Activated CD4-positive, CD25-positive, alpha-beta regulatory T cell (primary cell): ENCODE data around the gene NINL.
"Not testable (repeated sequence)": the region's sequence is repeated elsewhere in the genome, so short reads cannot be mapped to it uniquely, and the experiment has no call there.

ENCODE experiments used
- DNase-seq, 4 experiments: peaks; one replicate each; lab custom pipeline; 2025; lab: John Stamatoyannopoulos, UW

Gene NINL

DNA sequence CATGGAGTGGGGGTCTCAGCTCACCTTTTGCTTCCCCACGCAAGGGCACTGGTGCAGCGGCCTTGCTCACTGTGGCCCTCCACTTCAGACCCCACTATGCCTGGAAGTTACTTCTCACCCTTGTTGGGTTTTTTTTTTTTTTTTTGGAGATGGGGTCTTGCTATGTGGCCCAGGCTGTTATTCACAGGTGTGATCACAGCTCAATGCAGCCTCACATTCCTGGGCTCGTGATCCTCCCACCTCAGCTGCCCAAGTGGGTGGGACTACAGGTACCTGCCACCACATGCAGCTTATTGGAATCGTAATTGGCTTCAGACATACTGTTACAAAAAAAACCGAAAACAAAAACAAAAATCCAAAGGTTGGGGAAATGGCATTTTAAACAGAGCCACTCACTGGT, 32.4 kb downstream of the NINL start:
- no peak for DNase-seq

DNA sequence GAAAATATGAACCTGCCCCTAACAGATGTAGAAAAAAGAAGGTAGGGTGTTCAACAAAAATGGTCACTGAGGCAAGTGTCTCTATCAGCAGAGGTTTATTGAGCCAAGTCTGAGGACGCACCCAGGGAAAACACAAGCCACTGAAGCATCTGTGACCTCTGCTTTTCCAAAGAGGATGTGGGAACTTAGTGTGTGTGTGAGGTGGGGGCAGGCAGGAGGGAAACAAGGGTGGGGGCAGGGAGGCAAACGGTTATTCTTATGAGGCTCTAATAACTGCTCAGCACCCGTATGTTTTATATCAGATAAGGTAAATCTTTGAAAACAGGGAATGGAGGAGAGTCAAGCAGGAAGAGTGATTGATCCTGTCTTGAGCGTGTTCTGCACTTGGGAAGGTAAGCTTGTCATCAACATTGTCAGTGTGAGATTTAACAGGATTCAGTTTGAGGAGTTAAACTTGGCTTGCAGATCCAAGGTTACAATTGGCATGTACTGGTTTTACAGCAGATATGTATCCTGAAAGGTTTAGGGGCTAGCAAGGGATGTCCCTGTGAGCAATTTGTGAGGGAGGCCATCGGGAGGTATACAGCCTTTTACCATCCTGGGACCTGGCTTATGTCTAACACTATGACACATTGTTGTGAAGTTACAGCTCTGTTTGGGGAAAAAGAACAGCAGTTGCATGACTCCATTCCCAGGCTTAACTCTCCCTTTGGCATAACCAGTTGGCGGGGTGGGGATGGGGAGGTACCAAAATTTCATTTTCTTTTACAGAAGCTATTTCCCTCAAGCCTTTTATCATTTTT, 33.7 kb downstream of the NINL start:
- DNase-seq = no peak

DNA sequence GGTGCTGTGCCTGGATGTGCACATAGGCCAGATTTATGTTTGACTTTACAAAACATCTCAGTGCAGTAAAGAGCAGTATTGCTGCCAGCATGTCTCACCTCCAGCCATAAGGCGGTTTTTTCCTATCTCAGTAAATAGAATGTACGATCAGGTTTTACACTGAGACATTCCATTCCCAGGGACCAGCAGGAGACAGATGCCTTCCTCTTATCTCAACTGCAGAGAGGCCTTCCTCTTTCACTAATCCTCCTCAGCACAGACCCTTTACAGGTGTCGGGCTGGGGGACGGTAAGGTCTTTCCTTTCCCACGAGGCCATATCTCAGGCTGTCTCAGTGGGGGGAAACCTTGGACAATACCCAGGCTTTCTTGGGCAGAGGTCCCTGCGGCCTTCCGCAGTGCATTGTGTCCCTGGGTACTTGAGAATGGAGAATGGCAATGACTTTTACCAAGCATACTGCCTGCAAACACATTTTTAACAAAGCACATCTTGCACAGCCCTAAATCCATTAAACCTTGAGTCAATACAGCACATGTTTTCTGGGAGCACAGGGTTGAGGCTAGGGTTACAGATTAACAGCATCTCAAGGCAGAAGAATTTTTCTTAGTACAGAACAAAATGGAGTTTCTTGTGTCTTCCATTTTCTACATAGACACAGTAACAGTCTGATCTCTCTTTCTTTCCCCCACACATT, 34.5 kb downstream of the NINL start:
- DNase-seq = not testable (repeated sequence)

DNA sequence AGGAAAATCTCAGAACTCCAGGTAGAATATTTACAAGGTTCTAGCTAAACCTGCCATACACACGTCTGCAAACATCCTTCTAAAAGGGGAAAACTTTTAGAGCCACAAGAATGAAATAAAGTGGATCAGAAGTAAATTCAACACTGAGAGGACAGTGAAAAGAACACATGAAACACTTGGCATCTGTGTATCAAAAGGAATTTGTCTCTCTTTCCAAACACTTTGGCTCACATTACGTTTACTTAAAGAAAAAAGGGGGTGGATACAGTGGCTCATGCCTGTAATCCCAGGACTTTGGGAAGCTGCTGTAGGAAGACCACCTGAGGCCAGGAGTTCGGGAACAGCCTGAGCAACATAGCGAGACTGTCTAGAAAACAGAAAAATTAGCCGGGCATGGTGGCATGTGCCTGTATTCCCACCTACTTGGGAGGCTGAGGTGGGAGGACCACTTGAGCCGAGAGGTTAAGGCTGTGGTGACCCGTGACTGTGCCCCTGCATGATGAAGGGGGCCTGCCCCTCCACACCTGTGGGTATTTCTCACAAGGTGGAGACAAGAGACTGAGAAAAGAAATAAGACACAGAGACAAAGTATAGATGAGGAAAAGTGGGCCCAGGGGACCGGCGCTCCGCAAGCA, 35.4 kb downstream of the NINL start:
- DNase-seq = no peak

DNA sequence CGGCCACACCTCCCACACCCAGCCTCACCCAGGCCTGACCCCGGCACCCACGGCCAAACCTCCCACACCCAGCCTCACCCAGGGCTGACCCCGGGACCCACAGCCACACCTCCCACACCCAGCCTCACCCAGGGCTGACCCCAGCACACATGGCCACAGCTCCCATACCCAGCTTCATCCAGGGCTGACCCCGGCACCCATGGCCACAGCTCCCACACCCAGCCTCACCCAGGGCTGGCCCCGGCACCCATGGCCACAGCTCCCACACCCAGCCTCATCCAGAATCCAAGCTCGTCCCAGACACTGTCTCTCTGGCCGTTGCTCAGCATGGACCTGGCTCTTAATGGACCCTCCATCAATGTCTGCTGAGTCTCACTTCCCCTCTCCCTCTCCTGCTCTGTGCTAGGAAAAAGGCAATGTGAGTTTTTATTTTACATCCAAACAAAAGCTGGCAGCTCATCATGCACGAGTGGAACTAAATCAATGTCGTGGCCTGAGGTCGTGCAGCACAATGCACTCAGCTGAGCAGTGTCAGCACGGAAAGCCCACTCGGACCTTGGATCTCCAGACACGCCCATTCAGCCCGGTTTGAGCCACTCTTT, 36.1 kb downstream of the NINL start:
- DNase-seq = no peak

DNA sequence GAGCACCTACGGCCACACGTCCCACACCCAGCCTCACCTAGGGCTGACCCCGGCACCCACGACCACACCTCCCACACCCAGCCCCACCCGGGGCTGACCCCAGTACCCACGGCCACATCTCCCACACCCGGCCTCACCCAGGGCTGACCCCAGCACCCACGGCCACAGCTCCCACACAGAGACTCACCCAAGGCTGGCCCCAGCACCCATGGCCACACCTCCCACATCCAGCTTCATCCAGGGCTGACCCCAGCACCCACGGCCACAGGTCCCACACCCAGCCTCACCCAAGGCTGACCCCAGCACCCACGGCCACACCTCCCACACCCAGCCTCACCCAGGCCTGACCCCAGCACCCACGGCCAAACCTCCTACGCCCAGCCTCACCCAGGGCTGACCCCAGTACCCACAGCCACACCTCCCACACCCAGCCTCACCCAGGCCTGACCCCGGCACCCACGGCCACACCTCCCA, 36.7 kb downstream of the NINL start:
- DNase-seq = no peak

DNA sequence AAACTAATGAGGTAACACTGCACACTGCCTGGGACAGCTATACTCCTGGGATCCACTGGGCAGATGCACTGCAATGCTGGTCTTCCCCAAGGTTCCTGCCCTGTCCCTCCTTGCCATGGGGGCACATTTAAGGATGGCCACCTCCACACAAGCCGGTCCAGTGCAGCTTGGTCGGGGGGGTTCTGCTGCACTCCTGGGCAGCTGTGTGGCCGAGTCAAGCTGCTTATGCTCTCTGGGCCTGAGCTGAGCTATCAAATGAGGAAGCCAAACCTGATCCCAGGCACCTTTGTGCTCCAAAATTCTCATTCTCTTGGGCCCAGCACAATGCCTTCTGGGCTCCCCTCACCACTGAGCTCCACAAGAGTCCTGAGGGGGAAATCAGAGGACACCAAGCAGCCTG, 37.3 kb downstream of the NINL start:
- DNase-seq = no peak

DNA sequence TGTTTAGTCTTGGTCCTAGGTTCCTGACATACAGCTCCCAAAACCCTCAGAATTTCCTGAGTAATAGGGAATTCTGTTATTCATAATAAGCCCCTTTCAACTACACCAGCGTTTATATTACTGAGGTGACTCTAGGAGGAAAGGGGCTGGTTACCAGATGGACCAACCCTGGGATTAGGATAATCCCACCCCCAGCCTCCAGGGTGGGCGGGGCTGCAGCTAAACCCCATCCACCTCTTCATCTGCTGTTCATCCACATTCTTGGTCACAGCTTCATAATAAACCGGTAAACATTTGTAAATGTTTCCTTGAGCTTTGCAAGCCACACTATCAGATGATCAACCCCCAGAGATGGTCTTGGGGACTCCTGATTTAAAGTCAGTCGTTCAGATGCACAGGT, 38.3 kb downstream of the NINL start:
- no peak for DNase-seq

DNA sequence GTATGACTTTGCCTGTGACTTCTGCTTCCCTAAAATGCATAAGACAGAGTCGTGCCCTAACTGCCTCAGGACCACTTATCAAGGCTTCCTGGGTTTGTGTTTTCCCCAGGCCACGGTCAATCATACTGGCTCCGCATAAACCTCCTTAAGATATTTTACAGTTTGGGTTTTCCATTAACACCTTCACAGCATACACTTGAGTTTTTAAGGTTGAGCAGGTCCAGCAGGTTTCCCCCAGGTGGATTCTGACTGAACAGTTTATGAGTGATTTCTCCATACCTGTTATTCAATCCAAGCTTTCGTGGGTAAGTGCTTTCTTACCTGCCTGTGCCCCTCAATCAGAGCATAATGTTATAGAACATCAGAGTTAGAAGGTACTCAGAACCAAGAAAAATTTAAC, 39.3 kb downstream of the NINL start:
- DNase-seq = no peak

DNA sequence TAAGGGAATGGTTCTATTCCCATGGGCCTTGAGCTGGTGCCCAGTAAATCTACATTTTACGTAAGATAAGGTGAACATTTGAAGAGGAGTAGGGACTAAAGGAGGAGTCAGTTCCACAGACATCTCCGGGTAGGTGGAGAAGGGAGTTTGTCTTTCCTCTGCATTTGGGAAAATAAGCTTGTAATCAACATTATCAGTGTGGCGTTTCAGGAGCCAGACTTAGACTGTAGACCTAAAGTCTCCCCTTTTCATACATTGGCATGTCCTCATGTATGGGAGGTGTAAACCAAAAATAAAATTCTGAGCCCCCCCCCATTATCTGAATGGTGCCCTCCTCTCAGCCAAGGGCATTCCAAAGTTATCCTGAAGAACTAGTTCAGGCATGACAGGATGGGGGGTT, 40.2 kb downstream of the NINL start:
- DNase-seq = no peak

DNA sequence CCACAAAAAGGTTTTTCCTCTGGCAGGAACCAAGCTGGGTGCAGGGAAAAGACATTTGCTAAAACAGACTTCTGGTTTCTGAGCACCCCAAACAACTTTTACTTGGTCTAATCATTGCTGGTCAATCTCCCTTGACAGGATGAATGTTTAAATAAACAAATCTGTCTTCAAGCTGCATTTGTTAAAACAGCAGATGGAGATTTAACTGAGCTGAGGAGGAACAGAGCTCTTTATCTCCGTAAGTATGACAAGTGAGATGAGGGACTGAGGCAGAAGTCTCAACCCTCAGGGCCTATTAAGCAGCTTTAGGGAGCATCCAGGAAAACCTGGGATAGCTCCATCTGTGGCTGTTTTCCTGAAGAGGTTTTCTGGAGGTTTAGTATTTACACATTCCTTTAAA, 40.6 kb downstream of the NINL start:
- DNase-seq = no peak

DNA sequence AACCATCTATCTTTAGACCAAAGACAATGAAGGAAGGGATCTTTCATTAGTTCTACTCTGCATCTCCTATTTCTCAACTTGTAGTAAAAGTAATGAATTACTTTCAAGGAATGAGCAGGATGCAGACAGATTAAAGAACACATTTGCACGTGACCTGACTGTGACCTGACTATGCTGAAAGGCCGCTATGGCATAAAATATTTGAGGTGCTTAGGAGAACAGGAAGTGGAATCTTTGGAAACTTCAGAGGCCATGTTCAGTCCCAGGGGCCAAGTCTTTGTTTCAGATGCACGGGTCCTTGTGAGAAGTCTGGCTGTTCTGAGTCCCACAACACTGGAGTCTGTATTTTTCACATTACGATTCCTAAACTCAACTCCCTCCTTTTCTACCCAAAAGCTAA, 41.0 kb downstream of the NINL start:
- no peak for DNase-seq

DNA sequence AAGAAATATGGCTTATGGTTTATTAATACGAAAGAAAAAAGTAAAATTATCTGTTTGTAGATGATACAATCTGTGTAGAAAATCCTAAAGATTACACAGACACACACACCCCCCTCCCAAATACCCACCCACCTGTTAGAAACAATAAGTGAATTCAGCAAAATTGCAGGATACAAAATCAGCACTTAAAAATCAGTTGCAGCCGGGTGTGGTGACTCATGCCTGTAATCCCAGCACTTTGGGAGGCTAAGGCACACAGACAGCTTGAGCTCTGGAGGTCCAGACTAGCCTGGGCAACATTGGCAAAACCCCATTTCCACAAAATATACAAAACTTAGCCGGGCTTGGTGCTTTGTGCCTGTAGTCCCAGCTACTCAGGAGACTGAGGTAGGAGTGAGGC, 42.3 kb downstream of the NINL start:
- no peak for DNase-seq

DNA sequence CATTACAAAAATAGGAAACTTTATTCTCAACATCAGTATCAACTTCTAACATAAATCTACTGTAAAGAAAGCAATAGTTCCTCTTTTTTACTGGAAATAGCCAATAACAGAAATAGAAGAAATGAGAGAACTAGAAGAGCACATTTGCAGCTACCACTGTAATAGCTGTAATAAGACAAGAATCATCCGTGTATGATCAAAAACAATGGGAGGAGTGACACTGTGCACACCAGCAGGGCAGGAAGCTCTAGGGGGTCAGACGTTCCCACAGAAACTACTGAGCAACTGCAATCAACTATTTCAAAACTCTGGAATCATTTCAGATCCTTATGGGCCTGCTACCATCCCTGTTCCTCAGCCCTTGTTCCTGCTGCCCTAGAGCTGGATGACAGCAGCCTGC, 43.7 kb downstream of the NINL start:
- no peak for DNase-seq

DNA sequence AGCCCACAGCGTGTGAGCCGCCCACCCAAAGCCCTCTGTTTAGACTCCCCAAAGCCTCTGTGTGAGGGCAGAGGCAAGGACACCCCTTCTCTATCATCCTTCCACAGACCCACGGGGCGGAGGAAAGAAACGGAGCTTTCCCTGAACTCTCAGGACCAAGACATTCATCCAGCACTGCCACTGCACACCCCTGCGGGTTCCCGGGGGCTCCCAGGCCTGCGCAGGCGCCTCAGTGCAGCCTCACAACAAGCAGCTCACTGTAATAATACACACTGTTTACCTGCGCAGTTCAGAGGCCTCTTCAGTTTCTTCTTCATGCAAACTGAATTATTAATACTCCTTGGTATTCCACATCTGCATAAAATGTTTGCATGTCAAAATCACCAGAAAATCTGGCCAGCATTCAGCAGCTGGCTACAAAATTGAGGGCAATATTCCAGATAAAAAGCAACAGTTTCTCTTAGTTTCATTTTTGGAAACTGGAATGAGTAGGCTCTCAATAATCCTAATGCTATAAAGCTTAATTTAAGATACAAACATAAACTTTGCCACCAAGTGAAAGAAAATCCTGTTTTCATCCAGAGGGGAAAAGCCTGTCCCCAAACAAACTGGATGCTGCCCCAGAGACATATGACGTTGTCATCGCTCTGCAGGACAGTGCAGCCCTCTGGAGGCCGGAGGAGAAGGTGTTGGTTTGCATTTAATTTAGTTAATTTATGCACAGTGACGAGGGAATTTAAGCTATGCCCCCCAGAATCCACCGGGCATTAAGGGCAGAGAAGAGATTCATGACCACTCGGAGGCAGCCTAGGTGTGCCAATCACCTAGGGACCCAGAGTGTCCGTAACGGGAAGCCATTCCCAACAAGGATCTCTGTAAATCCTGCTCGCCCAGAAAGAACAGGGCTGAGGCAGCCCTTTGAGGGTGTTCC, 45.3 kb downstream of the NINL start:
- no peak for DNase-seq

DNA sequence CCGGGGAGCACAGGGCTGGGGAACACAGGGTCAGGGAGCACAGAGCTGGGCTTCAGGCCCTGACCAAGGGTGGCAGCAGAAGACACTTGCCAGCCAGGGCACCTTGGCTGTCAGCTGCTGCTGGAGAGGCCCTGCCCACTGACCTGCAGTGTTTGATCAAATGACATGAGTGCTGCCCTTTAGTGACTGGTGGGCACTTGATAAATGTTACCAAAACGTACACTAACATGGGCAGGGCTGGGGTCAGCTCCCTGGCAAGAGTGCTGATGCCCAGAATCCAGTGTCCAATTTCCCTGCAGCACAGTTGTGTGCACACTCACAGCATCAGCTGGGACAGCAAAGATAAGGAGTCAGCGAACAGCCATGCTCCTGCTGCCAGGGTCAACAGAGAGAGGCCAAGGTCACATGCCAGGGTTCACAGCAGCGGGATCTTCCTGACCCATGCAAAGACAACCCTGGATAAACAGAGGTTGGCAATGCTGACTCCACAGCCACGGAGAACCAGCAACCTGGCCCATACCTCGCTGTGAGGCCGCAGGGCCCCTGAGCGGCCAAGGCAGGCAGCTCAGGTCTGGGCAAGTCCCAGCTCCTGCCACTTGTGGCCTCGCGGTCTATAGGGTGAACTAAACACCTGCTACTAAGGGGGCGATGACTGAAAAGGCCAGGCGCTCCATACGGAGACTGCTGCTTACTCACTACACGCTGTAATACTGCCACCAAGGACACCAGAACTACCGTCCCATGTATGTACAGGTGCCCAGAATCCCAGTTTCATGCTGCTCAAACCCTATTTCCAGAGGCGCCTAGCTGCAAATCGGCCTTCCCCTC, 46.3 kb downstream of the NINL start:
- no peak for DNase-seq

DNA sequence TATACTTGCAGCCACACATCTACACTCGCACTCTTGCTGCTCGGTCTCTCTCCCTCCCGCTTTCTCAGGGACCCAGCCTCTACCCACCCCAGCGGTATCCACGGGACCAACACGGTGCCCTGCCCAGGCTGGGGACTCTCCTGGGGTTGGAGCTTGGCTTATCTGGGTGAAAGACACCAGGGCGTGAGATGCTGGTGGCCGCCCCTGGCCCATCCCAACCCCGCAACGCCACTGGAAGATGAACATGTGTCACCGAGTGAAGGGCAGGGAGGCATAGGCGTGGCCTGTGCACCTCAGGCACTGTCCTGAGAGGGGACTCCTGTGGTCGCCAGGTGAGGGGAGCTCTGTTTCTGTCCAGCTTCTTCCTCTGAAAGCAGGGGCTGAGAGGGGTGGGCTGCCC, 47.4 kb downstream of the NINL start:
- DNase-seq = no peak

DNA sequence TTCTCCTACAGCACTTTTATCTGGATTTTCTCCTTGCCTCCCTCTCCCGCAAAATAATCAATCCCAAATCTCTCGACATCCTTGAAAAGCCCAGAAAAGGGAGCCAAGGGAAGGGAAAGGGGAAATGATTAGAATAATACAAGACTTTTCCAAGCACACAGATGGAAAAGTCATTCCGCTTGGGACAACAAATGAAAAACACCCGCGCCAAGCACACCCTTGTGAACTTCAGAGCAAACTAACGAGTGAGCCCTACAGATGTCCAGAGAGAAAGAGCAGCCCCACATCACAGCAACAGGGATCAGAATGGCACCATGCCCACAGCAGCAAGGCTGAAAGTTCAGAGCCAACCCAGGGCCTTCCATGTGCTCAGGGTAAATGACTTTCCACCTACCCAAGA, 49.6 kb downstream of the NINL start:
- no peak for DNase-seq

DNA sequence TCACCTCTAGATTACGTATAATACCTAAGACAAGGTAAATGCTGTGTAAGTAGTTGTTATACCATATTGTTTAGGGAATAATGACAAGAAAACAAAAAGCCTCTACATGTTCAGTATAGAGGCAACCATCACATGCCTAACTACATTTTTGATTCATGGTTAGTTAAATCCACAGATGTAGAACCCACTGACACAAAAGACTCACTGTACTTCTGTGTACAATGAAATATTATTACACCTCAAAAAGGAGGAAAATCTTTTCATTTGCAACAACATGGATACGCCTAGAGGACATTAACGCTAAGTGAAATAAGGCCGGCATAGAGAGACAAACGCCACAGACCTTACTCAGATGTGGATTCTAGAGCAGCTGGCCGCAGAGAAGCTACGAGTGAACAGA, 50.5 kb downstream of the NINL start:
- DNase-seq = no peak

DNA sequence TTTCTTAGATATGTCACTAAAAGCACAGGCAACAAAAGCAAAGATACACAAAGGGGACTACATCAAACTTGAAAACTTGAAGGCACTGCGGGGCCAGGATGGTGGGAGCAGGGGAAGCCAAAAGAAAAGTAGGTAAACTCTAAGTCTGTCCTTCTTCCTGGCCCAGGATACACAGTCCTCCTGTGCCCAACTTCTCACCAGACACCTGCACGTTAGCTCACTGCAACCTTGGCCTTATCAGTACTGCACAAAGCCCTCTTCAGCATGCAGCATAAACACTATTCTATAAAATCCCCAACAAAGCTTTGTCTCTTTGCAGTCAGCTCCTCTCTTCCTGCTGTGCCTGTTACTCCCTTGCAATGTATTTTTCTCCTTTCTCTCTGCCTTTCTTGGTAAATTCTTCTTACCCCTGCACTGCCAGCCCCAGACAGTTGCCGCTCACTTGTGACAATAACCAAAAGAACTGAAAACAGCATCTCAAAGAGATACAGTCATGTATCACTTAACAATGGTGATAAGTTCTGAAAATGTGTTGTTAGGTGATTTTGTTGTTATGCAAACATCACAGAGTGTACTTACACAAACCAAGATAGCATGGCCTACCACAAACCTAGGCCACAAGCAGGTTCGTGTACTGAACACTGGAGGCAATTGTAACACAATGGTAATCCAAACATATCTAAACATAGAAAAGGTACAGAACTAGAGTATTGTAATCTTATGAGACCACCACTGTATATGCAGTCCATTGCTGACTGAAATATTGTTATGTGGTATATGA, 51.2 kb downstream of the NINL start:
- no peak for DNase-seq
